Upper lobe of left lung (tissue), 6 donors: ENCODE measurements around the gene PRSS8. TPM values are rescaled to one million over a fixed set of nuclear protein-coding genes. Genes with fewer than 3 reads are reported as not detected.
A peak's percentile ranks its signal among the peaks of the same experiment; 100 is the strongest.
"Not testable (repeated sequence)": the region's sequence is repeated elsewhere in the genome, so short reads cannot be mapped to it uniquely, and the experiment has no call there.

Experiments used
- ATAC-seq, 2 donors: fragments of 200-7000 bp; cut with Tn5 transposase; one replicate each; pipeline ENCODE4 v1.9.1; 2022; ENCODE audit warnings: mild to moderate bottlenecking in 2 of 2, moderate library complexity in 2 of 2; ENCODE audit not compliant: low FRiP score in 2 of 2
- DNase-seq, 2 donors: peaks; one replicate each; pipeline ENCODE4 v3.0.0-alpha.2; 2019 to 2020
- H3K27ac ChIP-seq, 4 donors: fragments of 200-600 bp; sonication (generic); one replicate each; pipeline ENCODE4 v1.5.1; 2016 to 2019
- H3K27me3 ChIP-seq, 4 donors: fragments of 200-600 bp; sonication (generic); one replicate each; pipeline ENCODE4 v1.5.1; 2017 to 2019
- H3K36me3 ChIP-seq, 4 donors: fragments of 200-600 bp; sonication (generic); one replicate each; pipeline ENCODE4 v1.5.1; 2016 to 2019
- H3K4me1 ChIP-seq, 4 donors: fragments of 200-600 bp; sonication (generic); one replicate each; pipeline ENCODE4 v1.5.1; 2018 to 2019
- H3K4me3 ChIP-seq, 4 donors: fragments of 200-600 bp; sonication (generic); one replicate each; pipeline ENCODE4 v1.5.1; 2017 to 2019; ENCODE audit warnings: mild to moderate bottlenecking in 2 of 4, moderate library complexity in 1 of 4
- H3K9me3 ChIP-seq, 4 donors: fragments of 200-600 bp; sonication (generic); one replicate each; pipeline ENCODE4 v1.5.1; 2018 to 2019
- EP300 ChIP-seq, 4 donors: sonication (generic); formaldehyde crosslinking; IDR thresholded peaks; one replicate each; pipeline ENCODE4 v1.5.1; 2017; ENCODE audit warnings: antibody characterized with exemption in 4 of 4, control low read depth in 2 of 4
- POLR2A ChIP-seq, 4 donors: fragments of 450-650 bp; IDR thresholded peaks; one replicate each; pipeline ENCODE4 v1.5.1; 2016 to 2017; ENCODE audit warnings: antibody characterized with exemption in 4 of 4, mild to moderate bottlenecking in 2 of 4
- POLR2AphosphoS5 ChIP-seq, 2 donors: sonication (generic); formaldehyde crosslinking; IDR thresholded peaks; one replicate each; pipeline ENCODE4 v1.5.1; 2017; ENCODE audit warnings: antibody characterized with exemption in 2 of 2
- WGBS, 2 donors: methylation state at CpG; one replicate each; pipeline ENCODE4 v1.1.5; 2017 to 2018; 5-methylcytosine and 5-hydroxymethylcytosine counted together
- total RNA-seq, 6 donors: library from RNA; depleted of rRNA in 4 of 6; stranded (reverse); fragments of >200 nt in 4 of 6; gene quantifications; one replicate each; pipeline versions ENCODE4 v1.1.0 to v1.2.1, GENCODE V29; 2016 to 2021
- TF ChIP-seq, protein P1 (sequence below), 6 experiments: fragments of 450-650 bp in 4 of 6; fragments of 200-600 bp in 2 of 6; sonication (generic) in 2 of 6; IDR thresholded peaks; one replicate each; pipeline ENCODE4 v1.5.1; 2016 to 2019; ENCODE audit warnings: antibody characterized with exemption in 6 of 6
- donor health status: DM: no; HTN: no; CAD: no; lungs with moderate emphysema.
- donor health status: DM: no; HTN: yes; CAD: no; lungs with severe emphysema.

The PRSS8 gene
- total RNA-seq, 6 donors from 2014 or later: 59.7 to 155 (median 109) TPM

DNA sequence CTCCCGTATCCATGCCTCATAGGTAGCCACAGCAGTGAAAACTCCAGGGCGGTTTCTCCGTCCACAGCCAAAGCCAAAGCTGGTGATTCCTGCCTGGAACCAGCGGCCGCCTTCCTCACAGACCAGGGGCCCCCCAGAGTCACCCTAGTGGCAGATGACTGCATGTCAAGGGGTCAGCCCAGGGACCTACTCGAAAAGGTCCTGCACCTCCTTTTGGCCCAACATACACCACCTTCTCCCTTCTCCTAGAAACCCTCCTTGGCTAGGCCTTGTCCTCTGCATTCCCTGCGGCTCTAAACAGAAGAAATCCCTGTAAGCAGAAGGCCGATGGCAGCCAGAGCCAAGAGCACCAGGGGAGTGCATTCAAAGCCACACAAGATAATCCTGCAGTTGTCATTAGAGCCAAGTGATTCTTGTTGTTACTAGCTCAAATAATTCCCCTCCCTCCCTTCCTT is 8.2 kb upstream of the PRSS8 start:
- WGBS, 2 donors: 87 to 98% methylated on average over 3 to 8 of the region's 8 CpGs
- H3K4me1 ChIP-seq: peaks cover 23 to 41% (median 26%) of the 10 kb centered on the region in 4 donors
- no peaks in the 10 kb centered on the region for H3K27me3 ChIP-seq
- H3K36me3 ChIP-seq: no peaks in the 10 kb centered on the region
- ATAC-seq (no peak), DNase-seq (no peak)
- no peak for TF ChIP-seq EP300 (IDR thresholded peaks at IDR 0.05)
- no peak for TF ChIP-seq POLR2A (IDR thresholded peaks at IDR 0.05)
- TF ChIP-seq, protein P1, sequence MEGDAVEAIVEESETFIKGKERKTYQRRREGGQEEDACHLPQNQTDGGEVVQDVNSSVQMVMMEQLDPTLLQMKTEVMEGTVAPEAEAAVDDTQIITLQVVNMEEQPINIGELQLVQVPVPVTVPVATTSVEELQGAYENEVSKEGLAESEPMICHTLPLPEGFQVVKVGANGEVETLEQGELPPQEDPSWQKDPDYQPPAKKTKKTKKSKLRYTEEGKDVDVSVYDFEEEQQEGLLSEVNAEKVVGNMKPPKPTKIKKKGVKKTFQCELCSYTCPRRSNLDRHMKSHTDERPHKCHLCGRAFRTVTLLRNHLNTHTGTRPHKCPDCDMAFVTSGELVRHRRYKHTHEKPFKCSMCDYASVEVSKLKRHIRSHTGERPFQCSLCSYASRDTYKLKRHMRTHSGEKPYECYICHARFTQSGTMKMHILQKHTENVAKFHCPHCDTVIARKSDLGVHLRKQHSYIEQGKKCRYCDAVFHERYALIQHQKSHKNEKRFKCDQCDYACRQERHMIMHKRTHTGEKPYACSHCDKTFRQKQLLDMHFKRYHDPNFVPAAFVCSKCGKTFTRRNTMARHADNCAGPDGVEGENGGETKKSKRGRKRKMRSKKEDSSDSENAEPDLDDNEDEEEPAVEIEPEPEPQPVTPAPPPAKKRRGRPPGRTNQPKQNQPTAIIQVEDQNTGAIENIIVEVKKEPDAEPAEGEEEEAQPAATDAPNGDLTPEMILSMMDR (IDR thresholded peaks at IDR 0.05): no peak
- TF ChIP-seq POLR2AphosphoS5 (IDR thresholded peaks at IDR 0.05): no peak
- no peak overlapping the region for H3K4me3 ChIP-seq
- no peak overlapping the region for H3K27ac ChIP-seq
- H3K9me3 ChIP-seq: no peaks in the 10 kb centered on the region

DNA sequence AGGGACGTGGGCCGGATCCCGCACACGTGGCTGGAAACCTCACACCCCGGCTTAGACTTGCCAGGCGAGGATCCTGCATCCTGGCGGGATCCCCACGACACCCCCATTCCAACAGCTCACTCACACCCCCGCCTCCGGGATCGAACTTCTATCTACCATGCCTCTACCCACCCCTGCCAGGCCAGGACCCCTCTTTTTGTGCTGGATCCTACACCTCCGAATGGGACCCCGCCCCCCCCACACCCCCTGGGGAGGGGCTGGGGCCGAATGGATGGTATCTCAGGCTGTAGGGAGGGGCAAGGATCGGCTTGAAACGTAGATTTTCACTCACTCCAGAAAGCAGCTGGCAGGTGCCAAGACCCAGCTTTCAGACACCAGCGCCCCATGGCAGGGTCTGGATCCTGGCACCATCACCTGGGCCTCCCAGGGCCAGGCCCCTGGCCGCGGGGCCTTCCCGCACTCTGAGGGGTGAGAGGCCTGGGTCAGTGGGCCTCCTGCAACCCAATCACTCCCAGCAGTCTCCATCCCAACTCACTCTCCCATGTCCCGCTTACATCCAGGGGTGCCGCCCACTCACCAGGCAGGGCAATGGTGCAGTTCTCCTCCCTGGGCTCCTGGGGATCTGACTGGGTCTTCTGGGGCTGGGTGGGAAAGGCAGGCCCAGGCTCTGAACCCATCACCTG is 7.6 kb upstream of the PRSS8 start:
- peak; percentile 21 to 73 for DNase-seq
- no peaks in the 10 kb centered on the region for H3K27me3 ChIP-seq
- peak overlapping the region; percentile 80 to 90 (median 86) for H3K27ac ChIP-seq
- no peaks in the 10 kb centered on the region for H3K9me3 ChIP-seq
- no peak for ATAC-seq
- peaks cover 22 to 41% (median 27%) of the 10 kb centered on the region in 4 donors for H3K4me1 ChIP-seq
- no peaks in the 10 kb centered on the region for H3K36me3 ChIP-seq
- TF ChIP-seq, protein P1 (IDR thresholded peaks at IDR 0.05): no peak
- no peak for TF ChIP-seq POLR2A (IDR thresholded peaks at IDR 0.05)
- TF ChIP-seq POLR2AphosphoS5 (IDR thresholded peaks at IDR 0.05): no peak
- TF ChIP-seq EP300 (IDR thresholded peaks at IDR 0.05): no peak
- H3K4me3 ChIP-seq: peak overlapping the region; percentile 38 to 63 (median 51)
- 57 to 67% methylated on average over 12 to 17 of the region's 22 CpGs for WGBS, 2 donors

DNA sequence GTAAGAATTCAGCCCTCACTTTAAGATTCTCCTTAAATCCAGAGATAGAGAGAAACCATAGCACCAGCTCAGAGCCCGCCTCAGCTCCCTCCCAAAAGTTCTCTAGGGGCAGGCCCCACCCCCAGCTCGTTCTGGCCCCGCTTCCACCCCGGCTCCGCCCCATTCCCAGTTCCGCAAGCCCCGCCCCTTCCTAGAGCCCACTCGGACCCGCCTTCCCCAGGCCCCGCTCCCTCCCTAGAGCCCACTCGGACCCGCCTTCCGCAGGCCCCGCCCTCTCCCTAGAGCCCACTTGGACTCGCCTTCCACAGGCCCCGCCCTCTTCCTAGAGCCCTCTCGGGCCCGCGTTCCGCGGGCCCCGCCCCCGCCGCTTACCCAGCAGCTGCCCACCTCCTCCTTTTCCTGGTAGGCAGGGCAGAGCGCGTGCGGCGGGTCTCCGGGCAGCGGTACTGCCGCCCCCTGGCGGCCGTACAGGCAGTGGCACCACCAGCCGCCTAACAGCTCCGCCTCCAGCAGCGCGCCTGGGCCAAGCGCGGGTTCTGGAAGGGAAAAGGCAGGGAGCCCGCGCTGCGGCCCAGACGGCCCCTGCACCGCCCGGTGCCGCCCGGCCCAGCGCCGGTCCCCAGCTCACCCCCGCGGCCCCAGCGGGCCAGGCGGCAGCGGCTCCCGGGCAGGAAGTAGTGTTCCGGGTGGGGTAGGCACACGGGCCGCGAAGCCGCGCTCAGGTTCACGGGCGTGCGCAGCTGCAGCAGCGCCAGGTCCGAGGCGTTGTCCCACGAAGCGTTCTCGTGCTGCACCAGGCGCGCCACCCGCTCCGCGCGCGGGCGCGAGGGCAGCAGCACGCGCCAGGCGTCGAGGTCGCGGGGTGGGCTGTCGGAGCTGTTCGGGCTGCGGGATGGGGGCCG is 6.8 kb upstream of the PRSS8 start:
- DNase-seq (peak; percentile 99 to 100), ATAC-seq (peak; percentile 98)
- TF ChIP-seq, protein P1 (IDR thresholded peaks at IDR 0.05): peak; percentile 94 to 100 (median 100)
- TF ChIP-seq POLR2A (IDR thresholded peaks at IDR 0.05): peak in 2 of 4 donors; percentile 43 to 45
- no peak for TF ChIP-seq EP300 (IDR thresholded peaks at IDR 0.05)
- peak; percentile 59 to 63 for TF ChIP-seq POLR2AphosphoS5 (IDR thresholded peaks at IDR 0.05)
- Histone ChIP-seq H3K4me3 (peak overlapping the region; percentile 38 to 63 (median 51)), H3K36me3 (no peaks in the 10 kb centered on the region), H3K9me3 (no peaks in the 10 kb centered on the region), H3K27me3 (no peaks in the 10 kb centered on the region), H3K27ac (peak overlapping the region; percentile 80 to 90 (median 86)), H3K4me1 (peaks cover 22 to 40% (median 28%) of the 10 kb centered on the region in 4 donors)
- 1 to 3% methylated on average over 17 to 20 of the region's 89 CpGs for WGBS, 2 donors

DNA sequence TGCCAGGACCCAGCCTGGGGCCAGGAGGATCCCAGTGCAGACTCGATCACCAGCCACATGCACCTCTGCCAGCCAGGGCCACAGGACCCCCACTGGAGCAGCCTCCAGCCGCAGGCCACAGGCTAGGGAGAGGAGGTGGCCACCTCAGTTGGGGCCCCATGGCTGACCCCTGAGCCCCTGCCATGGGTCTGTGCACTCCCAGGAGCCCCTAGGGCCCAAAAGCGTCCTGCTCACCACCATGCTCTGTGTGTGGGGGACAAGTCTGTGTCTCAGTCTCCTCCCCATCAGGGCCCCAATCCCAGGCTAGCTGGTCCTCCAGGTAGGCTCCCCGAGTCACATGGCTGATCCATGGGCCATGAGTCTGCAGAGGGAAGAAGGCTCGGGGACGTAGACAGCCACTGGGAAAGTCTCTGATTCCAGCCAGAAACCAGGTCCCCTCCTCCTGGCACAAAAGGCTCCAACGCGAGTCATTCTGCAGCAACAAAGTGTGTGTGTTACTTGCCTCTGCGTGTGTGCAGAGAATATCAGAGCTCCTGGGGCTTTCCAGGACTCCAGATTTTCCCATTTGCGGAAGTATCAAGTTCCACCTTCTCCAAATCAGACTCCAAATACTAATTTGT is 6.1 kb upstream of the PRSS8 start:
- no peaks in the 10 kb centered on the region for H3K36me3 ChIP-seq
- peaks cover 22 to 40% (median 28%) of the 10 kb centered on the region in 4 donors for H3K4me1 ChIP-seq
- peak in 1 of 2 donors; percentile 0 for ATAC-seq
- peak overlapping the region; percentile 80 to 90 (median 86) for H3K27ac ChIP-seq
- DNase-seq: peak; percentile 47 to 74
- WGBS, 2 donors: 37 to 44% methylated on average over 3 to 10 of the region's 10 CpGs
- H3K4me3 ChIP-seq: peak overlapping the region in 3 of 4 donors; percentile 12 to 63 (median 60)
- no peaks in the 10 kb centered on the region for H3K27me3 ChIP-seq
- TF ChIP-seq POLR2AphosphoS5 (IDR thresholded peaks at IDR 0.05) (peak in 1 of 2 donors; percentile 10), EP300 (IDR thresholded peaks at IDR 0.05) (no peak), POLR2A (IDR thresholded peaks at IDR 0.05) (peak in 1 of 4 donors; percentile 23)
- TF ChIP-seq, protein P1 (IDR thresholded peaks at IDR 0.05): no peak
- no peaks in the 10 kb centered on the region for H3K9me3 ChIP-seq

DNA sequence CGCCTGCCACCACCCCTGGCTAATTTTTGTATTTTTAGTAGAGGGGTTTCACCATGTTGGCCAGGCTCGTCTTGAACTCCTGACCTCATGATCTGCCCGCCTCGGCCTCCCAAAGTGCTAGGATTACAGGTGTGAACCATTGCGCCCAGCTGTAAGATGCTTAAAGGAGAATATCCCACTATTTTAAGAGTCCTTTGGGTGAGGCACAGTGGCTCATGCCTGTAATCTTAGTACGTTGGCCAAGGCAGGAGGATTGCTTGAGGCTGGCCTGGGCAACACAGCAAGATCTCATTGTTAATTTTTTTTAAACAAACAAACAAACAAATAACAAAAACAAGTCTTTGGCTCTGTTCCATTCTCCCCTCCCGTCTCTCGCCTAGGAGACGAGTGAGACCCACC is 5.5 kb upstream of the PRSS8 start:
- H3K4me3 ChIP-seq: peak overlapping the region in 1 of 4 donors; percentile 60
- not testable (repeated sequence) for ATAC-seq, H3K36me3 ChIP-seq, H3K27me3 ChIP-seq, H3K9me3 ChIP-seq, DNase-seq
- peaks cover 22 to 43% (median 29%) of the 10 kb centered on the region in 4 donors for H3K4me1 ChIP-seq
- peak overlapping the region; percentile 80 to 90 (median 86) for H3K27ac ChIP-seq
- WGBS, 2 donors: 87 to 88% methylated on average over 9 of the region's 9 CpGs
